DMS79 treated with DMSO at 0.1 percent for 48 hours (cell line): ENCODE measurements around the gene ARID1B.
"Not testable (repeated sequence)": the region's sequence is repeated elsewhere in the genome, so short reads cannot be mapped to it uniquely, and the experiment has no call there.

Experiments
- DNase-seq: peaks from one replicate; lab custom pipeline; 2025; lab: John Stamatoyannopoulos, UW

Gene ARID1B

DNA sequence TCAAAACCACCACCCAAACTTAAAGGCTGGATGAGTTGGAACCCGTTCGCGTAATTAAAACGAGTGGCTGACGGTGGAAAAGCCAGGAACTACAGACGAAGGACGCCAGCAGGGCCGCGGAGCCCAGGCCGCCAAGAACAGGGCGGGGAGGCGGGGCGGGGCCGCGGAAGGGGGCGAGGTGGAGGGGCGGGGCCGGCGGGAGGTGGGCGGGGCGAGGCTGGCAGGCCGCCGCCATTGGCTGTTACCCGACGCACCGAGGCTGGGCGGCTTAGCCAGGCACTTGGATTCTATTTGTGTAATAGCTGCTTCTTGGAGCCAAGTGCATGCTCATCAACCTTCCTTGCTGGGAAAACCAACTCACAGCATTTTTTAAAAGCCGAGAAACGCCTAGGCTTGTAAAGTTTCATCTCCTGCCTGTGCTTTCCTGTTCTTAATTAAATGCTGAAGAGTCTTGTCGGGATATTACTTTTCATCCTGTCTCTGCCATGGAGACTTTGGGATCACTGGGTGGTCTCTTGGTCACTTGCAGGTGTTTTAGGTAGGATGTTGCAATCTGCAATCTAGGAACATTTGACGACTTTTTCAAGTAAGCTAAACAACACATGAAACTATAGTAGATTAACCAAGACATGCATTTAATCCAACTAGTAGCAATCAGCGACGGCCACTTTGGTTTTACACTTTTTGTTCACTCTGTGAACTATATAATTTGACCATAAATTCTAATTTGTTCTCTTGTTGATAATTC is 245.0 kb downstream of the ARID1B start:
- peak; percentile 90 for DNase-seq

DNA sequence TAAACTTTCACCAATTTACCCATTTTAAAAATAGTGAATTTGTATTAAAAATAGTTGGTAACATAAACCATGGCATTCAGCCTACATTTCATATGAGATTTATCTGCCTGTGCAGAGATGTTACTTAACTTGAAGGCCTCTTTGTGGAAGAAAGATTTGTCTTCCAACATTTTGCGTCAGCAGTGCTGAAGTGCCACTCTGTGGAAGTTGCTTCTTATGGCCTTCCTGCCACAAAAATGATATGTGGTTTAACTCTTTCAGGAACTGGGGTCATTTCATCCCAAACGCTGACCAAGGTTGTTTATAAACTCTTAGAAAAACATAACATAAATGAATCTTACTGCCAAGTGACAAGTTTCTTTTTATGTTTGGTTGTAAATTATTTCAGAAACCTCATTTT is 246.8 kb downstream of the ARID1B start:
- no peak for DNase-seq

DNA sequence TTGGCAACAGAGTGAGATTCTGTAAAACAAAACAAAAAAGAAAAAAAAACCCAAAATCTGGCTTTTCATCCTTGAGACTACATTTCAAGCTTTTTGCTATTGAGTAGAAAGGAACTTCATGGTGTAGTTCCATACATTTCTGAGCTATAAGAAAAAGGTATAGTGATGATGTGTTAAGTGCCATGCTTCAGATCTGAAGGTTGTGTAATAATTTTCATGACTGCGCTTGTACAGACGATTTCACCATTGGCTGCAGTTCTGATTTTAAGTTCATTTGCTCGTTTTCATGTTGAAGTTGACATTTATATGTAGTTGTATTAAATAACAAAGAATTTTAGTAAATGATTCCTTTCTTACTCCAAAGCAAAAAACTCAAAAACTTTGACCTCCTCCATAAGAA is 247.6 kb downstream of the ARID1B start:
- no peak for DNase-seq

DNA sequence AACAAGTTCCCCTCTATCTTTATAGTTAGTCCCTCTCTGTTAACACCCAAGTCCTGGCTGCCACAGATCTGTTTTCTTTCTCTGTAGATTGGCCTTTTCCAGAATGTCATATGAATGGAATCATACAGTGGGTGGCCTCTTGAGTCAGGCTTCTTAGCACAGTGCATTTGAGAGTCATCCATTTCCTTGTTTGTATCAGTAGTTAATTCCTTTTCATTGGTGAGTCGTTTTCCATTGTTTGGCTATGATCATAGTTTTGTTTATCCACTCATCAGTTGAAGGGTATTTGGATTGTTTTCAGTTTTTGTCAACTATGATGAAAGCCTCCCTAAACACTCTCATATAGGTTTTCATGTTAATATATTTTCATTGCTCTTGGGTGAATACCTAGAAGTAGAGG is 248.3 kb downstream of the ARID1B start:
- no peak for DNase-seq

DNA sequence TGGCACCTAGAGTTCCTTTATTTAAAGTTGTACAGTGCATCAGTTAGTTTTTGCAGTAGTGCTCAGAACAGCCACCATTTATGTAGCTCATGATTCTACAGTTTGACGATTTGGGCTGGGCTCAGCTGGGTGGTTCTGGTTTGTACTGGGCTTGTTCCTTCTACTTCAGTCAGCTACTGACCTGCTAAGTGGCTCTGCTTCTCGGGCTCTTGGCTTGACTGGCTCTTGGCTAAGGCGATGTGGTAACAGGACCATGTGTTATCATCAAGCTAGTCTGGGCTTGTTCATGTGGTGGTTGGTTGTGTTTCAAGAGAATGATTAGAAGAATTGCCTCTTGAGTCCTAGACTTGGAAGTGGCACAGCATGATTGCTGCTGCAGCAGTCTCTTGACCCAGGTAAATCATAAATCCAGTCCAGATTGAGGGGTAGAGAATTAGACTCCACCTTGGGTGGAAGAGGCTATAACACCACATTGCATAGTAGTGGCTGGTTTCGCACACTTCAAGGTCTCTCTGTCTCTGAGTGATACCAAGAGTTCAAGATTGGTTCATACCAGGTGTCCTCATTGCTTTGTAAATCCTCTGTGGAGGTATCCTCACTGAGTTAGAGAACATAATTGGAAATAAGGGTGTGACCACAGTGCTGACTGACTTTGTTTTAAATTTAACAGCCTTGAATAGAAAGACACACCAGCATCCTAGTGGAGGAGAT is 253.0 kb downstream of the ARID1B start:
- DNase-seq = peak; percentile 81

DNA sequence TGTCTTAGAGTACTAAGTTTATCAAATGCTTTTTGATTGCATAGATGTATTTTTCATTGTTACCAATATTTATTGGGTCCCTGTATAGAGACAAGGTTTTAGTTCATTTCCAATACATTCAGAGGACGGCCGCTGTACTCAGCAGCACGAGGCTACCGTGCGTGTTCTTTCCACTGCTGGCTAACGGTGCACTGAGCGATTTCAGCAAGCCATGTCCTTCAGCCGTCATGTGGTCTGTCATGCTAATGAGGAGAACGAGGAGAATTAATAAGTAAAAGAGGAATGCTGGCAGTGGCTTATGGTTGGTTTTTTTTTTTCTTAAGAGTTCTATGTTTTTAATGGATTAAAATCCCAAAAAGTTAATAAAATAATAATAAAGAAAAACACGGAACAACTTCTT is 253.6 kb downstream of the ARID1B start:
- DNase-seq = no peak

DNA sequence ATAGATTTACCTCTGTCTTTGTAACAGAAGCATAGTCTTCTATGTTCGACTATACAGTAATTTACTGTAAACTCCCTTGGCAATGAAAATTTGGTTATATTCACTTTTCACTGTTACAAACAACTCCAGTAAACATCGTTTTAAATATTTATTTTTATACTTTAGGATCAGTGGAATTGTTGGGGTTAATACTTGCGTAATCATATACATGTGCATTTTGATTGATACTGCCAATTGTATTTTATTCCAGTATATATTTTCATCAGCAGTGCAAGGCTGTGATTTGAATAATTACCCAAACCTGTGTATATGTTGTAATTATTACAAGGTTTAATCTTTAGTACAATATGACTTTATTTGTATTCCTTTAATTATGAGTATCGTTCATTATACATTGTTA is 255.7 kb downstream of the ARID1B start:
- DNase-seq = no peak

DNA sequence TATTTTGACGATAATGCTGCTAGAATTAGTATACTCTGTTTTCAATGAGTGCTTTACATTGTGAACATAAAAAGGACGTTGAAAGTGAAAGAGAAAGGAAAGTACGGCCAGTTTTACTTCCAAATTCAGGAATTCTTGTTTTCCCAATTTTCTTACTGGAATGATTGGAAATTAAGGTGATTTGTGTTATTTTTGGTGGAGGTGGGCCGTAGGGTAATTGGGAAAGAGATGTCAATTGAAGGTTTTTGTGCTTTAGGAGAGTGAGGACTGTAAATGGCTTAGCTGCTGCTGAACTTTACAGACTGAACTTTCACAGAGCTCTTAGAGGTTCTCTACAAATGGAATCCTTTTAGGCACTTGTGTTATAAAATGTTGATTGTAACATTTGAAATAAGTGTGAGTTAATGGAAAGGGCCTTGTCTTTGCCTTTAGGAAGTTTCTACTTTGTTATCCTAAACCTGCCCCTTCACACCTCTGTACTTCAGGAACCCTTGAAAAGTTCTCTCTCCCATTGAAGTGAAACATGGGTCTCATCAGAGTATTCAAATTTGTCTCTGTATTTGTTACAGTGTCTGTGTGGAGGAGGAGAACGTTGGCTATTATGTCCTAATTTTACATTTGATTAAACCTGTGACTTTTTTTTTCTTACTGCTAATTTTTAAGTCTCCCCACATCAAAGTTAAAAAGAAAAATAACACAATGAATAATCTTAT is 256.4 kb downstream of the ARID1B start:
- DNase-seq = no peak

DNA sequence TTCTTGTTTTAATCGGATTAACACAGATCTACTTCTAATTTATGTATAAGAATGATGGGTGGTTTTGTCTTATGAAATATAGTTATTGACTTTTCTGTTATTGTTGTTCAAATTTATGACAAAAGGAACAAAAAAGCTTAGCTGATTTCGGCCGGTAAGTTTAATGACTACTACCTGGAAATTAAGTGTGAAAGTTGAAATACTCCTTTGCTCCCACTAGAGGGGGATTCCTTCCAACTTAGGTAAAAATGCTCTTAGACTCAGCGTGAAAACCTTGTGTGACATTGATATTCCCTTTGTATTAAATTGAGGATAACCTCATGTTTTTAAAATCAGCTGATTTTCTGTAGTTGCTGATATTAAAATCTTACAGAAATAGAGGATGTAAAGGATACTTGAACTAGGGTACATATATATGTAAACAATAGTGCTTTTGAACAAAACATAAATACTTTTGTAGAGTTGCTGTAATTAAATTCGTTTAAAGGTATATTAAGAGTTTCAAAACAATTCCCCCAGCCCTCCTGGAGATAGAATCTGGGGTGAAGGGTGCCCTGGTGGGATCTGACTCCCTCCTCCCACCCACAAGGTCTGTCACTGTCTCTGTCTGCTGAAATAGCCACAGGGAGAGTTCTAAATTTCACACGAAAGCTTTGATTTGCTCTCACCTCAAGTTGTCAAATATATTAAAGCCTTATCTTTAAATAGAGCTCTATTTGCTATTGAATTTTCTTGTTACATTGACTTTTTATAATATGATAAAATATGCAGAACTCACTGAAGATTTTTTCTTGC is 257.5 kb downstream of the ARID1B start:
- peak; percentile 69 for DNase-seq

DNA sequence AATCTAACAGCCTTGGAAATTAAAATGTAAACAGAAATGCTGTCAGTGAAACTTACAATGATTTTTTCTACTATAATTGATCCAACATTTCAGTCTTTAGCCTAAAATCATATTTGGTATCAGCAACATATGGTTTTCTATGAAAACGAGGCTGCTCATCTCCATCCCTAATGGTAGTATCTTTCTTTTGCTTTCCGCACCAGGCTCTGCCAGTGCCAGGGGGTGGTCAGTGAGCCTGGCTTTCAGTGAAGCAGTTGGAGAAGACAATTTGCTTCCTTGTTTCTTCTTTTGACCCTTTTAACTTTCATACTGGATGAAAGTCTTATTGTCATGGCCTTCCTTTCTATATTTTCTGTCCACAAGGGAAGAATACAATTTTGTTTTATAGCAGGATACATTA is 258.4 kb downstream of the ARID1B start:
- no peak for DNase-seq

DNA sequence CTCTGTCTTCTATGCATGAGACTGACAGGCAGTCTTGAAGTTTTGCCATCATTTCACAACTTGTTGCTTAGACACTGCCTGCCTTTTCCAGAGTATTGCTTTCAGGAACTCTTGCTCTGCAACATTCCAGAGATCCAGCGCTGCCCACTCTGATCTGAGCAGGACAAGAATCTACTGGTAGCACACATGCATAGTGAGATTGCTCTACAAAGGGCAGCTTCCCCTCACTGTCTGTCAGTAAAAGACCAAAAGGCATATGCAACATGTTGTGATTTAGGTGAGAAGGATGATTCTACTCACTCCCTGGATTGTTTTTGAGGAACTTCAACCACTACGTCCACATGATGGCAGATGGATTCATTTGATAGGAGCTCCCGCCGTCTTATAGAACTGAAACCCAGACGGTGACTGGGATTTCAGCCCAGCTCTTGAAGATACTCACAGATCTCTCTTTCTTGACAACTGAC is 259.1 kb downstream of the ARID1B start:
- DNase-seq = no peak

DNA sequence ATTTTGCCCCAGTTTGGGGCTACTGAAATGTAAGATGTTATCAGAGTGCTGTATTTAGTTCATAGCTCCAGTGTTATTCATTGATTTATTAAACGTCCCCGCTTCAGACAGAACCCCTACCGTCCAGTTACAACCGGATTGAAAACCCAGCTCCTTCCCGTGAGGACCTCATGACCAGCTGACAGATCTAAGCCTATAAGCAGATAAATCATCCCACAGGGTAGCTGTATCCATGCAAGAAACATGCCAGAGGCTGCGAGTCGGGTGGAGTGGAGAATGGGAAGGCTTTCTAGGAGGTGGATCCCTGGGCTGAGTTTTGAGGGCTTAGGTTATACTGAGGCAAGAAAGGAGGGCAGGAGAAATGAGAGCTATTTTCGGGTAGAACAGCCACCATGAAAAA is 260.0 kb downstream of the ARID1B start:
- no peak for DNase-seq

DNA sequence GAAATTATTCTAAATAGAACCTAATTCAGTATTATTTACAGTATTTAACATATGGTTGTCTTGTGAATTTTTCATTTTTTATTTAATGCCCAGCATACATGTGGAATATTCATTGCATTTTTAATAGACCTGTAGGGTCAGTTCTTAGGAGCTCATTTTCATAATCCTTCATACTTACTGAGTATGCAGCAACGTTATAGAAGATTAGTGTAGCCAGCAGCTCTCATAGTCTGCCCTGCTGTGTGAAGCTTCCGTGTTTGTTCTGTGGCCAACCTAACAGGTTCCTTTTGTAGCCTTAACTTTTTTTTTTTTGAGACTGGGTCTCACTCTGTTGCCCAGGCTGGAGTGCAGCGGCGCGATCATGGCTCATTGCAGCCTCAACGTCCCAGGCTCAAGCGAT is 261.4 kb downstream of the ARID1B start:
- no peak for DNase-seq

DNA sequence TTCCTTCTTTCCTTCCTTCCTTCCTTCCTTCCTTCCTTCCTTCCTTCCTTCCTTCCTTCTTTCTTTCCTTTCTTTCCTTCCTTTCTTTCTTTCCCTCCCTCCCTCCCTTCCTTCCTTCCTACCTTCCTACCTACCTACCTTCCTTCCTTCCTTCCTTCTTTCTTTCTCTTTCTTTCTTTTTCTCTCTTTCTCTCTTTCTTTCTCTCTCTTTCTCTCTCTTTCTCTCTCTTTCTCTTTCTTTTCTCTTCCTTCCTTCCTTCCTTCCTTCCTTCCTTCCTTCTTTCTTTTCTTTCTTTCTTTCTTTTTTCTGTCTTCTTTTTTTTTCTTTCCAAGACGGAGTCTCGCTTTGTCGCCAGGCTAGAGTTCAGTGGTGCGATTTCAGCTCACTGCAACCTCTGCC is 262.5 kb downstream of the ARID1B start:
- not testable (repeated sequence) for DNase-seq

DNA sequence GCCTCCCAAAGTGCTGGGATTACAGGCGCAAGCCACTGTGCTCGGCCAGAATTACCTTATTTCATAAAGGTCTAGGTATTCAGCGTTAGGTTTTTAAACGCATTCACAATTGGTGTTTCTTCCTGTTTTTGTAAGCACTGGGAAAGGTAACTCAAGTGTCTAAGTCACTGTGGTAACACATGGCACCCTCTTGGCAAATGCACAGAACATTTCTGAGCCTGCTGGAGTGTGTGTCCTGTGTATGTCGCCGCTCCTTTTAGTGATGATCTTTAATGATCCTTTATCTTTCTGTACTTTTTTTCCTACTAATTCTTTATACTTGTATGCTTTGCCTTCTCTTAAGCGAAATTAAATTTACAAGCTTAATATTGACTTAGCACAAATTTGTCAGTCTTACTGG is 263.0 kb downstream of the ARID1B start:
- DNase-seq = no peak

DNA sequence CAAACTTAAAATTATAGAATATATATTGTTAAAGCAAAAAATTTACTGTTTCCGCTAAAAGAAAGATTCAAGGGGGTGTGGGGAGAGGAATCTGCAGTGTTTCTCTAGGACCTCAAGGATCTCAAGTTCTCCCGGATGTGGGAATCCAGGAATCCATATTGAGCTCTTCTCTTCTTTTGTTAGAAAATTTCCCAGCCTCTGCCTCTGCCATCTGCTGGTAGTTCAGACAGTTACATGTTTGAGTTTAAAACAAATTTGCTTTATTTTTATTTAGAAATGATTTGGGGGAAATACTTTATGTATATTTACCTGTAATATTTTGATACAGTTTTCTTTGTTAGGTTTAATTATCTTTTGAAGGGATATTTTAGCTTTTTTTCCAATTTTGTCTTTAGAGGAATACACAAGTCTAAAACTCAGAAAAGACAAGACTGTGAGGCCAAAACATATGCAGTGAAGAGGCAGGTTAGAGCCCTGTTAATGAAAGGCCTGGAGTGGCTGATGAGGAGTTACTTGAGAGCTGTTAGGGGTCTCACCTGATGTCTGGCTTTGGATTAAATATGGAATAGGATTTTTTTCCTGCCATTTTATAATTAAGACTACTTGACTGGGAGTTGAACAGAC is 268.8 kb downstream of the ARID1B start:
- peak; percentile 24 for DNase-seq

DNA sequence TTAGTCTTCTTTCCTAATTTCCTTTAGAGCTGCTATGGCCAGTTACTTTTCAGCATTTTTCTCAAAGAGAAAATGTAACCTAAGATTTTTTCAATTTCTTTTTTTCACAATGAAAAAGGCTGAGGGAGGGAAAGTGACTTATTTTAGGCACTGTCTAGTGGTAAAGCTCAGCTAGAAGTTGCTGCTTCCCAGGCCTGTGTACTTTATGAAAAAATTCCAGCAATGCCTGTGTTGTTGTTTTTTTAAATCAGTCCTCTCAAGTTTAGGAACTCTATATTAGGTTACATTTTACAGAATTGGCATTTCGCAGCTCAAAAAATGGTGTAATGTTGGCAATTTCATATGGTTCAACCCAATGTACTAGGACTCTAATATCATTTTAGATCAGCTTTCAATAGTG is 269.6 kb downstream of the ARID1B start:
- no peak for DNase-seq

DNA sequence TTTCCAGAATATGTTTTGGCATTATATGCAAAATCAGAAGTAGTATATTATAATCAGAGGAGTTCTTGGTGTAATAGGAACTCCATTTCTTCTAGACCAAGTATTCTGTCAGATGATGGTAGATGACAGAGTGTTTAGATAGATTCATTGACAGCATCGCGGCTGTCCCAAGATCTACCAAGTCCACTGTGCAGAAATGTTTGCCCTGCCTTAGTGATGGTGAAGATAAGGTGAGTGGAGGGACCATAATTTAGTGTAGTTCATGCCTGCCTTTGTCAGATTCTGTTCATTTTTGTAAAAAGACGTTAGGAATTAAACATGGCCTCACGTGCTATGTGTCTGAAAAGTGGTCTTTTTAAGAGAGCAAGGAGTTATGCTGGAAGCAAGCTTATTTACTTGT is 270.1 kb downstream of the ARID1B start:
- no peak for DNase-seq

DNA sequence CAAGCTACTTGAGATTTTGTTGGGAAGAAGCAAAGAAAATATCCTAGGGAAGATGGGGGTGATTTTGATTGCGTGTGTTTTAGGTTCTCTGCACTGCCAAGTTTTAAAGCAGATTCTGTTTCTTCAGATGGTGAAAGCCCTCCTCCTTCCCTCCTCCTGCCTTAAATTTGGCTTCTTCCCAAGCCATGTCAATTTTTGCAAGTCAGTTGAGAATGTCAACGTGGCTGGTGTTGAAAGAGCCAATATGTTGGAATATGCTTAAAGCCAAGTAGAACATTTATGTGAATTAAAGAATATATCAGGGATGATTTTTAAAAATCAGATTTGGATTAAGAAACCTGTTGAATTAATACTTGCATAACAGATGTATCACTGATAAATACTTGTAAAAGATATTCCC is 270.8 kb downstream of the ARID1B start:
- no peak for DNase-seq

DNA sequence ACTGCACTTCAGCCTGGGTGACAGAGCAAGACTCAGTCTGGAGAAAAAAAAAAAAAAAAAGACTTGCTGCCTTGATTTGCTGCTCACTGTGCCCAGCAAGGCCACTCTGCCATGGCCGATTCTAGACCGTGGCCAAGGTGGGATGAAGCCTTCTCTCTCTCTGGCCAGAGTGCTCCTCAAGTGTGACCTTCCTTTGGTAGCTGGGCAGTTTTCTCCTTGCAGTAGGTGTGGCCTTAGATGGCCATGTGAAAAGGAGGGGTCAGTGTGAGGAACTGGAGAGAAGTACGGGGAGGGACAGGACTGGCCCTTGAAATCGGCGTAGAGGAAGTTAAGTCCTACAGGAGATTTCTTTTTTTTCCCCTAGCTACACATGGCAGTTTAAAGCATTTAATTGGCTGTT is 272.0 kb downstream of the ARID1B start:
- DNase-seq = no peak

DNA sequence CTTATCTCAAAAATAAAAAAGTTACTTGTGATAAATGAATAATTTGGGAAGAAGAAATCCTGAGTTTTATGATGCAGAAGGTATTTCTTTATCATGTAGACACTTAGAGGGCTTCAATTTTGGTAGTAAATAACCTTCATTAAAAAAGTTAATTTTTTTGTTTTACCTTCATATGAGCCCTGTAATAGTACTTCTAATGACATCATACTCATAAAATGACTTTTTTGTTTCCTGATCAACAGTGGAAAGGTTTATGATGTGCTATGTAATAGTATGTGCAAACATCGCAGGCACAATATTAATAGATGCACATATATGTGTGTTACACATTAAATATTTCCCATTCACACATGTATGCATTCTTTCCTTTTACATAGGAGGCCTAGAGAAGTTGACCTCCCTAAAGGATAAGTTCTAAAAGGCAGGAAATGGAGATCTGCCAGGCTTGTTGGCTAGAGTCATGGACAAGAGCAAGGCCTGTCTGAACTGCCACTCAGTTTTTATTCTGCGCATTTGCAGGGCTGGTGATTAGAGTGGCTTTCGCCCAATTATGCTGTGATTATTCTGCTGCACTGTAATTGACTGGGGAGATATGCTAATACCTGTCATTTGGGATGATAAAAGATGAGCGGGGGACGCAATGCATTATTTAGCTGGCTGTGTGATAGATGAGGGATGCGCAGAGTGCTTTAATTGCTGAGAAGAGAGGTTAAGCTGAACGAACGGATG is 273.5 kb downstream of the ARID1B start:
- DNase-seq = no peak
